GM23248 (cell line): ENCODE data around the gene PCGF2. TPM values are rescaled to one million over a fixed set of nuclear protein-coding genes. Genes with fewer than 3 reads are reported as not detected.

ENCODE experiments used
- DNase-seq: peaks from one replicate; pipeline ENCODE4 v3.0.0-alpha.2; 2015
- H2AFZ ChIP-seq: fragments of 200-600 bp; sonication (generic); 2 replicates; pipeline ENCODE4 v1.6.1; 2016; ENCODE audit warnings: antibody characterized with exemption
- H3F3A ChIP-seq: fragments of 200-600 bp; sonication (generic); 2 replicates; pipeline ENCODE4 v1.6.1; 2016; ENCODE audit warnings: mild to moderate bottlenecking, antibody characterized with exemption, mixed run types; ENCODE audit not compliant: insufficient read depth
- H3K27ac ChIP-seq: fragments of 200-600 bp; sonication (generic); 2 replicates; pipeline ENCODE4 v1.5.1; 2016; ENCODE audit warnings: mild to moderate bottlenecking
- H3K27me3 ChIP-seq: fragments of 200-600 bp; sonication (generic); replicated peaks from 2 replicates; pipeline ENCODE4 v1.6.1; 2016; ENCODE audit warnings: mild to moderate bottlenecking; ENCODE audit not compliant: insufficient read depth
- H3K36me3 ChIP-seq: fragments of 200-600 bp; sonication (generic); 2 replicates; pipeline ENCODE4 v1.6.1; 2016; ENCODE audit warnings: low read depth, mild to moderate bottlenecking
- H3K4me1 ChIP-seq: fragments of 200-600 bp; sonication (generic); 2 replicates; pipeline ENCODE4 v1.6.1; 2016; ENCODE audit warnings: mild to moderate bottlenecking; ENCODE audit not compliant: insufficient read depth
- H3K4me2 ChIP-seq: fragments of 200-600 bp; sonication (generic); one replicate; pipeline ENCODE4 v1.6.1; 2016; ENCODE audit warnings: mild to moderate bottlenecking; ENCODE audit not compliant: unreplicated experiment
- H3K4me3 ChIP-seq: fragments of 200-600 bp; sonication (generic); 2 replicates; pipeline ENCODE4 v1.5.1; 2016; ENCODE audit warnings: mild to moderate bottlenecking
- H3K79me2 ChIP-seq: fragments of 200-600 bp; sonication (generic); 2 replicates; pipeline ENCODE4 v1.6.1; 2016; ENCODE audit warnings: mild to moderate bottlenecking; ENCODE audit not compliant: insufficient read depth
- H3K9ac ChIP-seq: fragments of 200-600 bp; sonication (generic); 2 replicates; pipeline ENCODE4 v1.6.1; 2016; ENCODE audit warnings: mild to moderate bottlenecking
- H3K9me2 ChIP-seq: fragments of 200-600 bp; sonication (generic); 2 replicates; pipeline ENCODE4 v1.6.1; 2016; ENCODE audit warnings: mixed run types, mild to moderate bottlenecking, moderate library complexity; ENCODE audit not compliant: insufficient read depth
- H3K9me3 ChIP-seq: fragments of 200-600 bp; sonication (generic); one replicate; pipeline ENCODE4 v1.6.1; 2017; ENCODE audit warnings: low read depth
- H4K20me1 ChIP-seq: fragments of 200-600 bp; sonication (generic); 2 replicates; pipeline ENCODE4 v1.6.0; 2016; ENCODE audit not compliant: insufficient read depth
- EZH2 ChIP-seq: fragments of 200-600 bp; sonication (generic); IDR thresholded peaks from 2 replicates; pipeline ENCODE4 v1.6.1; 2018; ENCODE audit warnings: antibody characterized with exemption, mild to moderate bottlenecking; ENCODE audit not compliant: insufficient read depth, poor library complexity, severe bottlenecking
- EZH2phosphoT487 ChIP-seq: fragments of 200-600 bp; sonication (generic); IDR thresholded peaks from 2 replicates; pipeline ENCODE4 v1.6.1; 2018; ENCODE audit warnings: antibody characterized with exemption, moderate library complexity, mild to moderate bottlenecking, low read depth; ENCODE audit not compliant: insufficient read depth
- WGBS, 2 experiments: methylation state at CpG; one replicate each; pipeline ENCODE4 v1.1.6; 2015 to 2017; ENCODE audit warnings: low lambda C conversion rate in 2 of 2, low coverage in 1 of 2; ENCODE audit errors: missing lambda C conversion rate in 2 of 2; 5-methylcytosine and 5-hydroxymethylcytosine counted together
- in situ Hi-C: fragments of 300-500 bp; cut with MboI; formaldehyde crosslinking; loops from 2 replicates; pipeline ENCODE4 v1.15.0; 2020
- polyA plus RNA-seq: library from polyadenylated mRNA; unstranded; fragments of >200 nt; fragmentation: Nextera tagmentation; extraction: Ambion mirVana; gene quantifications from 2 replicates; pipeline ENCODE4 v1.2.1, GENCODE V29; 2016
- total RNA-seq: library from RNA; depleted of rRNA; stranded (reverse); fragments of >200 nt; shearing (Covaris generic); gene quantifications from 2 replicates; pipeline ENCODE4 v1.2.3, GENCODE V29; 2014

Gene PCGF2
- total and polyA plus RNA-seq, 2 experiments from 2014 or later, result 3.8 to 4.6 TPM

DNA sequence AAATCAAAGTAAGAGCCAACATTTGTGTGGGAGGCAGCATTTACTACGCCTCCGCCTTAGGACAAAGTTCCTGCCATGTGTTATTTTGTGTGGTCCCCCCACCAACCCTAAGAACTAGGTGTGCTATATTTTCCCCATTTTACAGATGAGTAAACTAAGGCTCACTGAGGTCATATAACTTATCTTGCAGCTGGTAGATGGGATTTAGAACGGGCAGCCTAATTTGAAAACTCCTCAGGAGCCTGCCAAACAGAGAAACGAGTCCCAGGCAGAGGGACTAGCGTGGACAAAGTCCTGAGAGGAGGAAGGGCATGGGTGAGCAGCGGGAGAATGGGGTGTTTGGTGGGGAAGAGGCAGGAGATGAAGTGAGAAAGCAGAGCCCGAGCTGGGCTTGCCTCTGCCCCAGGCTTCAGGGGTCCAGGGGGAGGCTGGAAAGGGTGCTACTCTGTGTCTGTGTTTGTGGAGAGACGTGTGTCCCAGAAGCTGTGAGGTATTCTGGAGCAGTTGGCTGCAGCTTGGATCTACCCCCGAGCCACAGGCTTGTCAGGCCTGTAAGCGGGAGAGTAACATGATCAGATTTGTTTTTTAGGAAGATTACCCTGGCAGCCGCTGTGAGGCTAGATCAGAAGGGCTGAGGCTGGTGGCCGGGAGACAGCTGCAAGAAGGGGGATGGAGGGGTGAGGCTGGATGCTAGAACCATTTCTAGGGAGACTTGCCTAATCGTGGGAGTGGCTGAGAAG lies 38.1 kb downstream of the PCGF2 start:
- no peak overlapping the region for H3K4me2 ChIP-seq
- DNase-seq, result no peak
- no peak overlapping the region for H3K9ac ChIP-seq
- no peak overlapping the region for H2AFZ ChIP-seq
- no peak overlapping the region for H3K4me3 ChIP-seq
- H3K4me1 ChIP-seq, result no peaks in the 10 kb centered on the region
- no peaks in the 10 kb centered on the region for H3K9me2 ChIP-seq
- H3F3A ChIP-seq, result no peaks in the 10 kb centered on the region
- no peaks in the 10 kb centered on the region for H3K27me3 ChIP-seq
- H3K36me3 ChIP-seq, result no peaks in the 10 kb centered on the region; the same call in 1 of the 2 replicates
- 78 to 80% methylated on average over 13 of the region's 13 CpGs for WGBS, 2 experiments
- H3K27ac ChIP-seq, result no peak overlapping the region
- H3K9me3 ChIP-seq, result no peaks in the 10 kb centered on the region
- in situ Hi-C loops, result no loop called here
- no peaks in the 10 kb centered on the region for H3K79me2 ChIP-seq
- TF ChIP-seq EZH2phosphoT487 (no peak), EZH2 (no peak)
- no peaks in the 10 kb centered on the region for H4K20me1 ChIP-seq

- H2AFZ ChIP-seq, result no peak overlapping the region
- no peak for DNase-seq
- no peak overlapping the region for H3K27ac ChIP-seq
- no peaks in the 10 kb centered on the region for H3F3A ChIP-seq
- no peaks in the 10 kb centered on the region for H4K20me1 ChIP-seq
- no peaks in the 10 kb centered on the region for H3K9me3 ChIP-seq
- H3K9me2 ChIP-seq, result no peaks in the 10 kb centered on the region
- no peak overlapping the region for H3K9ac ChIP-seq
- TF ChIP-seq EZH2phosphoT487 (no peak), EZH2 (no peak)
- no peak overlapping the region for H3K4me2 ChIP-seq
- H3K4me3 ChIP-seq, result no peak overlapping the region
- H3K79me2 ChIP-seq, result peaks cover 5% of the 10 kb centered on the region; the same call in 1 of the 2 replicates
- 85 to 89% methylated on average over 18 of the region's 18 CpGs for WGBS, 2 experiments
- in situ Hi-C loops, result no loop called here
- H3K27me3 ChIP-seq, result no peaks in the 10 kb centered on the region
- H3K4me1 ChIP-seq, result no peaks in the 10 kb centered on the region
- no peaks in the 10 kb centered on the region; the same call in 1 of the 2 replicates for H3K36me3 ChIP-seq
These were observed 38.9 kb downstream of the PCGF2 start for GRCh38 chr17:38709104-38709820.

- no peak for DNase-seq
- Histone ChIP-seq H3K4me2 (no peak overlapping the region), H4K20me1 (no peaks in the 10 kb centered on the region), H3K4me3 (no peak overlapping the region), H2AFZ (no peak overlapping the region), H3K27ac (no peak overlapping the region), H3K9me2 (no peaks in the 10 kb centered on the region), H3F3A (peaks cover 7% of the 10 kb centered on the region; the same call in 1 of the 2 replicates), H3K9me3 (no peaks in the 10 kb centered on the region), H3K36me3 (no peaks in the 10 kb centered on the region), H3K9ac (no peak overlapping the region), H3K79me2 (peaks cover 8% of the 10 kb centered on the region; the same call in 1 of the 2 replicates), H3K4me1 (0 out of 2 replicates have a peak, but pooled peaks cover 6% of the 10 kb centered on the region), H3K27me3 (no peaks in the 10 kb centered on the region)
- in situ Hi-C loops, result no loop called here
- WGBS, 2 experiments, result 86% methylated on average over 21 of the region's 21 CpGs
- TF ChIP-seq EZH2phosphoT487 (no peak), EZH2 (no peak)
These were observed 40.3 kb downstream of the PCGF2 start for GRCh38 chr17:38707678-38708351.

- Histone ChIP-seq H3F3A (peaks cover 8% of the 10 kb centered on the region; the same call in 1 of the 2 replicates), H3K4me3 (peak overlapping the region; percentile 90), H4K20me1 (no peaks in the 10 kb centered on the region), H3K36me3 (no peaks in the 10 kb centered on the region), H2AFZ (peak overlapping the region; percentile 73), H3K9me2 (no peaks in the 10 kb centered on the region), H3K79me2 (peaks cover 8% of the 10 kb centered on the region; the same call in 1 of the 2 replicates), H3K4me2 (peak overlapping the region; percentile 86), H3K9ac (peak overlapping the region; percentile 74), H3K27ac (no peak overlapping the region), H3K9me3 (no peaks in the 10 kb centered on the region), H3K4me1 (peaks cover 9% of the 10 kb centered on the region; the same call in 1 of the 2 replicates), H3K27me3 (no peaks in the 10 kb centered on the region)
- TF ChIP-seq EZH2phosphoT487 (no peak), EZH2 (no peak)
- in situ Hi-C loops, result no loop called here
- 23% methylated on average over 18 to 20 of the region's 20 CpGs for WGBS, 2 experiments
- peak; percentile 51 for DNase-seq
These were observed 41.5 kb downstream of the PCGF2 start for GRCh38 chr17:38706505-38707216.
